Right kidney (tissue), 1 donor: ENCODE measurements around the gene CRK.
A peak's percentile ranks its signal among the peaks of the same experiment; 100 is the strongest.

Experiments used
- DNase-seq: peaks from one replicate; pipeline ENCODE4 v3.0.0-alpha.2; 2016

The CRK gene

DNA sequence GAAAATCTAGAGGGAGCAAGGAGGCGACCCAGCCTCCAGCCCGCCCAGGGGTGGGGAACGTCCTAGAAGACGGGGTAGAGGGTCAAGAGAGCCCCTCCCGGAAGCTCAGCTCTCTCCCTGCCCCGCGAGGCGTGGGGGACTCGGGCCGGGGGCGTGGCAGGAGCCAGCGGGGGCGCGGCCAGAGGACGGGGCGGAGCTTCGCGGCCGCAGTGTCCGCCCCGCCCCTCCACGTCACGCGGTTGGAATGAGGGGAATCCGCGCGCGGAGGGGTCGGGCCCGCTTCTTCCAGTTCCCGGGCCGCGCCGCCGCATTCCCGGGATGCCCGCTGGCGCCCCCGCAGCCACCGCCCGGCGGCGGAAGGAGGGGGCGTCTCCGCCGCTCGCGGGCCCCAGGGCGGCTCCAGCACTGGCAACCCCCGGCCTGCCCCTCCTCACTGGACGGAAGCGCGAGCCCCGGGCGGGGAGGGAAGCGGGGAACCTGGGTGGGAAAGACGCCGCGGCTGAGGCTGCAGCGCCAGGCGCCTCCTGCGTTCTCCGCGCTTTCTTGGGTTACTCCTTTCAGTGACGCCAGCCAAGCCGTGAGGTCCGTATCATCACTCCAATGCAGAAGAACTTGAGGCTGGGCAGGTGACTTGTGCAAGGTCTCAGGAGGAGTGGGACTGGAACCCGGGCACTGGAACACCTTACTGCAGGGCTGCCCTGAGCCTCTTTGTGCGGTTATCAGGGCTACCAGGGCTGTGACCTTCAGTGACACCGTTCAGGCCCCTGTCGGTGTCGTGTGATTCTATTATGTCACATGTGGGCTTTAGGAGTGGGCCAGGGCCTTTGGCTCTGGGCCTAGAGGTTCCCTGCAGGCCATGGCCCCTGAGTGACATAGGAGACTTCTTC lies 32.1 kb upstream of the CRK start:
- DNase-seq, result peak; percentile 92

DNA sequence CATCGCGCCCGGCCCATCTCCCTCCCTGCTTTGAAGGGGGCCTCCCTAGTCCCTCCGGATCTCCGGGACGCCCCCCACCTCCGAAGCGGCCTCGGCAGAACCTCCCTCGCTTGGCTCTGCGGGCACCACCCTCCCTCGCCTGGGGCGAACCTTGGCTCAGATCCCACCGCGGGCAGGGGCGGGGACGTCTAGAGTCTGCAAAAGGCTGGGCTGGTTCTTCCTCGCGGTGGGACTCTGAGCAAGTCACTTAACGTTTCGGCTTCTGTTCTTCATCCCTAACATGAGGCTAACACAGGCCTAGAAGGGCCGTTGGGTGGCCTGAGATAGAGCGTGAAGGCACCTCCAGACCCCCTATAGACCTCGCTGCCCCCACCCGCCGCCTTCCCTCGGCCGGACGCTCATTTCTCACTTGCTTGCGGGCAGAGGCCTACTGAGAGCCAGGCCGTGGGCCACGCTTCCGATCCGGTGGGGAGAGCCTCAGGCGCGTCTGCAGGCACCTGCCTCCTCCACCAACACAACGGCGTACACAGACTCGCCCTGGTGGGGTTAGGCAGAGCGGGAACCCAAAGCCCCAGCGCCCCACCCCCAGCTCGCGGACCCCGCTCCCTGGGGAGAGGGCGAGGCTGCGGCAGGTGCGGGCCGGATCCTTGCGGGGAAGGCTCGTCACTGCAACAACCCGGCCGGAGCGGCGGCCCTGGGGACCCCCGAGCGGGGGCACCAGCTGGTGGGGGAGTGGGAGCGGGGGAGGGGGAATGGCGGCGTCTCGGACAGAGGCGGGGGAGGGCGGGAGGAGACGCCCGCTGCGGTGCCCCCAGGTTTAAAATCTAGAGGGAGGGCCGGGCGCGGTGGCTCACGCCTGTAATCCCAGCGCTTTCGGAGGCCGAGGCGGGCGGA lies 31.0 kb upstream of the CRK start:
- peak; percentile 71 for DNase-seq

DNA sequence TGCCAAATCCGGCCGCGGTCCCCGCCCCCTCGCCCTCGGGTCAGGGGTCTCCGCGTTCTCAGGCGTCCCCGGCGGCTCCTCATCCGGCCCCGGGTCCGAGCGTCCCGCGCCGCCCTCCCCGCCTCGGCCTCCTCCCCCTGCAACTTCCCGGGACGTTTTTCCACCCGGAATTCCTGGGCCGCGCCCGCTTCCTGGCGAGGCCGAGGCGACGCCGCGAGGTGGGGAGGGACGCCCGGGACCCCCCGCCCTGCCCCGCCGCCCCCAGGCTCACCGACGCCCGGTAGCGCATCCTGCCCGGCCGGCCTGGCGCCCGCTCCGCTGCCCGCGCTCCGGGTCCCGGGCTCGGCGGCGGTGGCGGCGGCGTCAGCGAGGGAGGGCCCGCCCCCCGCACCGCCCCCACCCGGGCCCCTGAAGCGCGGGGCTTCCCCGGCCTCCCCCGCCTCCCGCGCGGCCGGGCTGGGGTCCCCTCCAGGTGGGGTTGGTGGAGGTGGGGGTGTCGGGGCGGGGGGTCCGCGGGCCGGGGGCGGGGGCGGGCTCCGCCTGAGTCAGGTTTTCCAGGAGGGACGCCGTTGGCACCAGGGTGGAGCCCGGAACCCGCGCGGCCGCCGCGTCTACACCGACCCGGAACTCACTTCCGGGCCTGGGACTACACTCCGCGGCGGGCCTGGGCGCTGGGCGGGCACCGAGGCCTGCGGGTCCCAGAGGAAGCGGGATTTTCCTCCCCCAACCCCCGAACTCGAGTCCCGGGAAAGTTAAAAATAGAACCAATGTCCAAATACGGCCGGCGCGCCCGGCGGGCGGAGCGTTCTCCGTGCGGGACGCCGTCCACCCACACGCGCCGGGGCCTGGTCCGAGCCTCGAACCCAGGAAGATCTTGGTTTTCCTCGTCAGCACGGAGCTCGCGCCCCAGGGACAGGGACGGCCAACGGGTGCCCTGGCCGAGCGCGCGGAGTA lies 29.7 kb upstream of the CRK start:
- DNase-seq, result peak; percentile 74

DNA sequence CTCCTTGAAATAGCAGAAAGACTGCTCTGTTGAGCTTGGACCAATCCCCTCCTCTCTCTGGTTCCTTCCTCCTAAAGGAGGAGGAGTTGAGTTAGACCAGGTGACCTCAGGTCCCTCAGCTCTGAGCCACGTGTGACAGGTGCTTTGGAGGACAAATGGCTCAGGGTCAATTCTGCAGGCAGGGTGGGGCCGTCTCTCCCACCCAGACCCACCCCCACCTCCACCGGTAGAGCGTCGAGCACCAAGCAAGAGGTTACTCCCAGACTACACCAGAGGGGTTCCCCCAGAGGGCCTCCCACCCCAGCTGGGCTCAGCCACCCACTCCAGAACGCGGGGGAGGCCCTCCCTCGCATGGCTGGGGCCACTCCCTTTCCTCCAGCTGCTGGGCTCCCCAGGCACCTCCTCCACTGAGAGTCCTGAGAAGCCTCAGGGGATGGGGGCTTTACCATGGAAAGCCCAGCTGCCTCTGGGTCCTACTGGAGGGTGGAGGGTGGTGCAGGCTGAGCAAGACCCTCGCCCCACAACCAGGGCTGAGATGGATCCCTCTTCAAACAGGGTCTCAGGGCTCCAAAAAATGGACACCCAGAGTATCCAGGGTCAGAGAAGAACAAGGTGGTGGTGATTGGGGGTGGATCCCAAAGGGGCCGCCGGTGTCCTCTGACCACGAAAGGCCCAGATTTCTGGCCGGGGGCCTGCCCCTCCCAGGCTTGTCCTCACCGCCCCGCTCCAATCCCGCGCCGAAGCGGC lies 28.8 kb upstream of the CRK start:
- peak; percentile 73 for DNase-seq

DNA sequence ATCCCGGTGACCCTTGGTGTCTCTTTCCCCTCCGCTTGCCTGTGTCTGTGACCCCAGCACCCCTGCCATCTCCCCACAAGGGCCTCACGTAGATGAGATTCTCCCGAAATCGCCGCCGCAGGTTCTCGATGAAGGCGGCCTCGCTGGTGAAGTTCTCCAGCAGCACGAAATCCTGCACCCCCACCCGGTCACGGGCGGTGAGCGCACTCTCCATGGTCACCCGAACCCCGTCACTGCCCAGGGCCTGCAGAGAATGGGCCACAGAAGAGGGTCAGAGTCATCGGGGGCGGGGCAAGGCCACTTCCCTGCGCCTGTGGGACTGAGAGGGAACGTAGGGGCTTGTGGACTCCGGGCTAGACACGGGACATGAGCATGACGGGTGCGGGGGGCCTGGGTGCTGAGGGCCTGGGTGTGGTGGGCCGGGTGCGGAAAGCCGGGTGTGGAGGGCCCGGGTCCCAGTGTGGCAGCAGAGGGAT lies 28.1 kb upstream of the CRK start:
- no peak for DNase-seq

DNA sequence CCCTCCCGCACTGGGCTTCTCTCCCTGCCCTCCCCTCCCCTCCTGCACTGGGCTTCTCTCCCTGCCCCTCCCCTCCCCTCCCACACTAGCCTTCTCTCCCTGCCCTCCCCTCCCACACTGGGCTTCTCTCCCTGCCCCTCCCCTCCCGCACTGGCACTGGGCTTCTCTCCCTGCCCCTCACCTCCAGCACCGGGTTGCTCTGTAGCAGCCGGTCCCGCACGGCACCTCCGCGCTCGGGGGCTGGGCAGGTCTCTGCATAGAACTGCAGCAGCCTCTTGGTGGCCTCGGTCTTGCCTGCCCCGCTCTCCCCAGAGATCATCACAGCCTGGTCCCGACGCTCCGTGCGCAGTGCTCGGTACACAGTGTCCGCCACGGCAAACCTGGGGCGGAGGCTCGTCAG lies 26.6 kb upstream of the CRK start:
- no peak for DNase-seq

DNA sequence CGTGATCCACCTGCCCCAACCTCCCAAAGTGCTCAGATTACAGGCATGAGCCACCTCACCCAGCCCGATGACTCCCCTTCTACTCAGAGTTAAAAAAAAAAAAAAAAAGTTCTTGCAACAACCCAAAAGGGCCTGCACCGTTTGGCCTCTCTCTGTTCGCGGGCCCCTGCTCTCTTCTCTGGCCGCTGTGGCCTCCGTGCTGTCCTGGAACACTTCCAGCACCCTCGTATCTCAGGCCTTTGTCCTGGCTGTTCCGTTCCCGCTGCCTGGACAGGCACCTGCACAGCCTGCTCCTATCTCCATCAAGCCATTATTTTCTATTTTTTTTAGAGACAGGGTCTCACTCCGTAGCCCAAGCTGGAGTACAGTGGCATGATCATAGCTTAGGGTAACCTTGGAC lies 25.7 kb upstream of the CRK start:
- no peak for DNase-seq

DNA sequence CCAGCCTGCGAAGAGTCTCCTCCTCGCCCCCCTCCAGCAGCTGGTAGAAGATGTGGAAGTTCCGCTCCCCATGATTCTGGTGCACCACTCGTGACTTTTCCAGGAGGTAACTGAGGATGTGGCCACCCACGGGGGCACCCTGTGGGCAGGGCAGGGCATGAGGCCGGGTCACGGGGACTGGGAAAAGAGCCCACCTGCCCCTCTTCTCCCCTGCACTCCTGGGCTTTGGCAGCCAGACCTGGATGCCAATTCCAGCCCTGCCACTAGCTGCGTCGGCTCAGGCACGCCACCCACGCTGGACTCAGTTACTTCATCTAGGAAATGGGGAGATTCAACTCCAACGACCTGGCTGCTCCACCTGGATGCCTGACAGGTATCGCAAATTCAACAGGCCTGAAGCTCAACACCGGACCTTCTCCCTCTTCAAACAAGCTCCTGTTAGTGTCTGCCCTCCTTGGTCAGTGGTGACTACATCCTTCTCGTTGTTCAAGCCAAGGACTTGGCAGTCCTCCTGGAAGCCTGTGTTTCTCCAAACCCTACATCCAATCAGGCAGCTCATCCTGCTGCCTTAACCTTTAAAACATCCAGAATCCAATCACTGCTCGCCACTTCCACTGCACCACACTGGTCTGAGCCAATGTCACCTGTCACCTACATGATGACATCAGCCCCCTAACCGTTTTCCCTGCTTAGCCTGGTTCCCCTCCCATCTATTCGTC lies 24.9 kb upstream of the CRK start:
- no peak for DNase-seq

DNA sequence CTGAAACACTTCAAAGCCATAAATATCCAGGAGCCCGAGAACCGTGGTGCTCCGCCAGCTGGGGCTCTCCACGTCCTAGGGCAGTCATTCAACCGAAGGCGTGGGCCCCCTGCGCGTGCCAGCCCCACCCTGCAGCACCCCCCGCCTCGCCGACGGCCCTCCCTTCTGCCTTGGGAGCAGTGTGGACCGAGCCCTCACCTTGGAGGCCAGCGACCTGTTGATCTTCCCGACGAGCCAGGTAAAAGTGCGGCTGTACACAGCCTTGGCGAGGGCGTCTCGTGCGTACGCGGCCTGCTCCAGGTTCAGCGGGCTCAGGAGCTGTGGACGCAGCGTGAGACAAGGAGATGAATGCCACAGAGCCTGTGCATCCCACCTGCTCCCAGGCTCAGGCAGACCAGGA lies 22.4 kb upstream of the CRK start:
- DNase-seq, result no peak

DNA sequence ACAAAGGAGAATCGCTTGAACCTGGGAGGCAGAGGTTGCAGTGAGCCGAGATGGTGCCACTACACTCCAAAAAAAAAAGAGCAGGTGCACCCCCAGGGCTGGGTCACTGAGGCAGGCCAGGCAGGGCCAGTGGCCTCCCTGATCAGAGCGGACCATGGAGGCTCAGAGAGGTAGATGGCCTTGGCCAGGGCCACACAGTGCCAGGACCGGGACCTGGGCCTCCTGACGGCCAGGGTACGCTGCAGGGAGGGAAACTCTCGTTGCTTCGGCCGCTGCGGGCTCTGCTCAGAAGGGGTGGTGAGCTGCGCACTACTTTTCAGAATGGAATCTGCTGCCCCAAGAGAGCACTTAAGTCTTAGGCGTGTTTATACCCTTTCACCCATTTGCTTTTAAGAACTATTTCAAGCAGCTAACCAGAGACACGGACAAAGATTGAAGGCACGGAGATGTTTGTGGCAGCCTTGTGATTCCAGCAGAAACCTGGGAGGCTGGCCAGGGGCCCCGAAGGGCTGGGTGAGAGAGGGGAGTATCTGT lies 19.4 kb upstream of the CRK start:
- DNase-seq, result no peak

DNA sequence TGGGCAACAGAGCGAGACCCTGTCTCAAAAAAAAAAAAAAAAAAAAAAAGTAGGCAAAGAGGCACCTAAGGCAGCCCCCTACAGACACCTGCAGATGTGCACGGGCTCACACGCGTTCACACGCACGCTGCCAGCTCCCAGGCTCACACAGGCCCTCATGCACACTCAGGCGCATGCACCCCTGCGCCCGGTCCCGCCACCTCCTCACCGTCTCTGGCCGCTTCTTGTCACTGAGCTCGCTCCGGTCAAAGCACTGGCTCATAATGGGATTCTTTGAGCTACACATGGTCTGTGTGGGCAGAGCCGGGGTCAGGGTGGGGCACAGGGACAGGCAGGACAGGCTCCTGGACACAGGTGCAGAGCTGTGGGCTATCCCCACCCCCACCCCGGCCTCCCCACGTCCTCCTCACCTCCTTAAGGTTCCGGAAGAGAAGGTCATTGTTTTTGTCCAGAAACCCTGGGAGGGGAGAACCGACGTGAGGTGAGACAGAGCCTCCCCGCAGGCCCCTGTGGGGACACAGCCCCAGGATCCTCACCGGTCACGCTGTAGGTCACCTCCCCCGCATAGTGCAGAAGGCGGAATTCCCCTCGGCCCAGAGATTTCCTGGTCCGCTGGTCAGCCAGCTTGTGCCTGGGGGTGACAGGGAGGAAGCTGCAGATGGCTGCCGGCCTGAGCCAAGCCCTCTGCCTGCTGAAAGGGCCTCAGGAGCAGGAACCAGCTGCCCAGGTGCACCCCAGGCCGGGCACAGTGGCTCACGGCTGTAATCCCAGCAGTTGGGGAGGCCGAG lies 18.6 kb upstream of the CRK start:
- DNase-seq, result no peak

DNA sequence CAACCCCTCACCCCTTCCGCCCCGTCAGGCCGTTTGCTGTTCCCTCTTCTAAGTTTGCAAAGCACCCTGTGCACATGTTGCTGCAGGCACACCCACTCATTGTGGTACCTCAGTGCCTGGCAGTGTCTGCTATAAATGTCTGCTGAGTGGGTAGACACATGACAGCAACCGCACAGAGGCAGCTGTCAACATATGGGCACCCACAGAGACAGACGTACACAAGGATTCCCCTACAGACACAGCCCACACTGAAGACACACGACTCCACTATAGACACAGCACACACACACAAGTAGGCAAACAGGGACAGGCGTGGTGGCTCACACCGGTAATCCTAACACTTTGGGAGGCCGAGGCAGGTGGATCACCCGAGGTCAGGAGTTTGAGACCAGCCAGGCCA lies 17.8 kb upstream of the CRK start:
- DNase-seq, result no peak

DNA sequence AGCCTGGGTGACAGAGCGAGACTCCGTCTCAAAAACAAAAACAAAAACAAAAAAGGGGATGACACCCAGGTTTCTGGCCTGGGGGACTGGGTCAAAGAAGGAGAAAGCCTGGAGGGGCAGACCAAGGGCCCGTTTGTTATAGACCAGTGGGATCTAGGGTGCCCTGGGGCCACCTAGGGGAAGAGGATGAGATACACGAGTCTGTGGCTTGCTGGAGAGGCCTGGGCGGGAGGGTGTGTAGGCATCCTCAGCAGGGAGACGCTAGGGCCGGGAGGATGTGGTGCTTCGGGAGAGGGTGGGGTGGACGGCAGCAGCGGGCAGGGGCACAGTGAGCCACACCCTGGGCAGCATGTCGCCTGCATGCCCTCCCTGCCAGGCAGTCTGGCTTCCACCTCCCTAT lies 17.1 kb upstream of the CRK start:
- no peak for DNase-seq

DNA sequence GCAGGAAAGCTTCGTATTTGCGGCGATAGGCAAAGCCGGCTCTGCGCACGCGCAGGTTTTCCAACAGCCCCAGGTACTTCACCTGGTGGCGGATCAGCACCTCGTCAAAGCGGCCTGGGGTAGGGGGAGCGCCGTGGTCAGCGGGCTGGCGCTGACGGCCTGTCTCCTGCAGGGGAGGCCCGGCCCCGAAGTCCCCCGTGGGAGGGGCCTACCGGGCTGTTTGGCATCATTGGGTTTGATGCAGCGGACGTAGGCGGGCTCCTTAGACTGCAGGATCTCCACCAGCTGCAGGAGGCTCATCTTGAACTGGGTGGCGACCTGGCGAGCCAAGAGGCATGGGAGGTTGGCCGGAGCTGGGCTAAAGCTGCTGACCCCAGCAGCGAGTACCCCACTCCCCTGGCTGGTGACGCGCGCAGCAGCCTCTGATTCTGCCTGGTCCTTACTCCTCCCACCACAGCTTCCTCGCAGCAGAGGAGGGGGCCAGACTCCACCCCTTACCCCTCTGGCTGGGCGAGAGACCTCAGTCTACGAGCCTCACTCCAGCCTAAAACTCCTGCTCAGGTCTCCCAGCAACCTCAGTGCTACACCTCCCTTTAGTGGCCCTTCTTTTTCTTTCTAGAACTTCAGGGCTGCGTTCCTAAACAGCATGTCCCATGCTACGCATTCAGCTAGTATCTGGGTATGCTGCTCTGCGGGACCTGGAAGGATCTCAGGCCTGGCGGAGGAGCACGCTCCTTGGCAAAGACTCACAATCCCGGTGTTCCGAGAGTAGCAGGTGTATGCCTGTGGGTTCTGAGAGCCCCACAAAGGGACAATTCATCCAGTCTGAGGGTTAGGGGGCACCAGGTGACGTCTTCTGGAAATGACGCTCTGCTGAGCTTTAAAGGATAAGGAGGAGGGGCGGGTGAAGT lies 16.1 kb upstream of the CRK start:
- DNase-seq, result peak; percentile 68

DNA sequence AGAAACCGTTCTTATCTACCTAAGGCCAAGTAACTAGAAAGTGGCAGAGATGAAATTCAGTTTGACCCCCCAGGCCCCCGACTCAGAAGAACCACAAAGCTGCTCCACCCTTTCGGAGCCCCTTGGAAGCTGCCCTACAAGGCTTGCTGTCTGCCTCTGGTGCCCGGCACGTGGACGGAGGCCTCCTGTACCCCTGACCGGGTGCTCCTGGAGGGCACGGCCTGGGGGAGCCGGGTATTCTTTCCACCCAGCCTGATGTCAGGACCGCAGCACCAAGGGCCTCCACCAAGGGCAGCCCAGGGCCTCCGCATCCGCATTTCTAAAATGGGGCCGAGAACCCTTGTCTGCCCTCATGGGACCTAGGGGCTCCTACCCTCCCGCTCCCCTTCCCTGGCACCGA lies 15.5 kb upstream of the CRK start:
- no peak for DNase-seq

DNA sequence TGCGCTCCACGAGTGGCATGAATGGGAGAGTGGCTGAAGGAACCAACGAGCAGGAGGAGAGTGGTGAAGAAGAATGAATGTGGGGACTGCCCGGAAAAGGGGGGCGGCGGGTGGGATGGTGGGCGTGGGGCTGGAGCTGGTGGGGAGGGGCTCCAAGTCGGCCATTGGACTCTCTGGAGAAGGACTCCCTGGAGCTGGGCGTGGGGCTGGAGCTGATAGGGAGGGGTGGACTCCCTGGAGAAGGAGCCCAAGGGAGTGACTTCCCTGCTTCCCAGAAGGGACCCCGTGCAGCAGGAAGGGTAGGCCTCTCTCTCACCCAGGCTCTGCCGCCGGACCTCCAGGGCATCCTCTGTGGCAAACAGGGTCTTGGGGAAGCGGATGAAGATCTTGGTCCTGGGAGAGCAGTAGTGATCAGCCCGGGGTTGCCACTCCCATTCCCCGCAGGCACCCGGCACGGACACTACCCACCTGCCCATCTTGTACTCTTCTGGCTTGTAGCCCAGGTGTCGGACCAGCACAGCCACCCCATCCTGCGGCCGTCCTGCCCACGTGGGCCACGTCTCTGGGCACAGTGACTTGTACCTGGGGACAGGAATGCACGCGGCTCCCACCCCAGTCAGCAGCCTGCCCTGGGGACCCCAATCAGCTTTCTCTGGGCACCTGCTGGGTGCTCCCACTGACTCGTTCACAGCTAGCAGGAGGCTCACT lies 14.9 kb upstream of the CRK start:
- DNase-seq, result no peak

DNA sequence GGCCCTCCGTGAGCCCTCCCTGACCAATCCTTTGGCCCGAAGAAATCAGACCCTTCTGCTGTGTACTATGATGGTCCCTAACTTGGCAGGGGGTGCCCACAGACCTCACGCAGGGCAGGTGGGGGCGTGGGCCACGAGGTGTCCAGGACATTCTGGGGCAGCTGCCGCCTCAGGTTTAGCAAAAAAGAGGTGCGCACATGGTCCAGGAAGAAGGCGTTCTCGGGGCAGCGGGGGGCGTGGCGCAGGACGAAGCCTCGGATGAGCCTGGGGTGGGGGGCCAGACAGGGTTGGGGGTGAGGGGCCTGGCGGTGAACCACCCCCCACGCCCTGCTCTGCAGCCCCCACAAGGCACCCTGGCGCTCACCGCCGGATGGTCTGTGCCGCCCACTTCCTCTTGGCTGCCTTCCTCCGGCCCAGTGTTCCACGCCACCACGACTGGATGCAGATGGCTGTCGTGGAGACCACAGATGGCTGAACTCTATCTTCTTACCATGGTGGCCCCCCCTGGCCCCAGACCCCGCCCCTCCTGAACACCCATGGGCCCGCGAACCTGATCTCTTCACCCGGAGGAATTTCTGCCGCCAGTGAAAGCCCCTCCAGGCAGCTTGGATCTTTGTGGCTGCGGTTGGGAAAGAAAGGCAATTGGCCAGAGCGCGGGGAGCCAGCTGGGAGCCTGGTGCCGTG lies 14.2 kb upstream of the CRK start:
- no peak for DNase-seq
